Transverse colon (tissue), 4 donors: ENCODE measurements around the gene BTG2.

ENCODE experiments used
- POLR2A ChIP-seq: fragments of 450-650 bp; IDR thresholded peaks from one replicate; pipeline ENCODE4 v1.6.1; 2016; ENCODE audit warnings: antibody characterized with exemption, mild to moderate bottlenecking, moderate library complexity
- POLR2AphosphoS5 ChIP-seq, 3 donors: sonication (generic); formaldehyde crosslinking; IDR thresholded peaks; one replicate each; pipeline ENCODE4 v1.6.1; 2016; ENCODE audit warnings: antibody characterized with exemption in 3 of 3
- TF ChIP-seq, protein P1 (sequence below), 5 experiments: fragments of 200-600 bp in 3 of 5; fragments of 450-650 bp in 2 of 5; sonication (generic) in 3 of 5; IDR thresholded peaks; 1 replicate in 2 of 5; 2 replicates in 3 of 5; pipeline ENCODE4 v1.5.1; 2016 to 2017; ENCODE audit warnings: antibody characterized with exemption in 5 of 5, inconsistent platforms in 3 of 5, mild to moderate bottlenecking in 2 of 5, moderate library complexity in 1 of 5

DNA sequence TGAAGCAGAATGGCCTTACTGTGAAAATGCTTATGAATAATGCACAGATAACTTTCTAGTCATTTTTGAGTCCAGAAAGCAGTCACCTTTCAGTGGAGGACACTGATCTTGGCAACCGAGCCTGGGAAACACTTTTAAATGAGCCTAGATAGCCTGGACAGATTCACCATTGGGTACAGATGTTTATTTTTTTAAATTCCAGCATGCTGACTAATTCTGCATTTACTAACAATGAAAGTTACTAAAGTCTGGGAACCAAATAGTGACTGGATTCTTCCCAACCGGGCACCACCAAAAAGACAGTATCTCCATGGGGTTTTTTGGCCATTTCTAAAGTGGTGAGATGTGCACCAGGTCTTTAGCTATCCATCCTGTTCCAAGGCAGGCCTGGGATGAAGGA, 48.9 kb downstream of the BTG2 start:
- TF ChIP-seq, protein P1, sequence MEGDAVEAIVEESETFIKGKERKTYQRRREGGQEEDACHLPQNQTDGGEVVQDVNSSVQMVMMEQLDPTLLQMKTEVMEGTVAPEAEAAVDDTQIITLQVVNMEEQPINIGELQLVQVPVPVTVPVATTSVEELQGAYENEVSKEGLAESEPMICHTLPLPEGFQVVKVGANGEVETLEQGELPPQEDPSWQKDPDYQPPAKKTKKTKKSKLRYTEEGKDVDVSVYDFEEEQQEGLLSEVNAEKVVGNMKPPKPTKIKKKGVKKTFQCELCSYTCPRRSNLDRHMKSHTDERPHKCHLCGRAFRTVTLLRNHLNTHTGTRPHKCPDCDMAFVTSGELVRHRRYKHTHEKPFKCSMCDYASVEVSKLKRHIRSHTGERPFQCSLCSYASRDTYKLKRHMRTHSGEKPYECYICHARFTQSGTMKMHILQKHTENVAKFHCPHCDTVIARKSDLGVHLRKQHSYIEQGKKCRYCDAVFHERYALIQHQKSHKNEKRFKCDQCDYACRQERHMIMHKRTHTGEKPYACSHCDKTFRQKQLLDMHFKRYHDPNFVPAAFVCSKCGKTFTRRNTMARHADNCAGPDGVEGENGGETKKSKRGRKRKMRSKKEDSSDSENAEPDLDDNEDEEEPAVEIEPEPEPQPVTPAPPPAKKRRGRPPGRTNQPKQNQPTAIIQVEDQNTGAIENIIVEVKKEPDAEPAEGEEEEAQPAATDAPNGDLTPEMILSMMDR (IDR thresholded peaks at IDR 0.05) = no peak
- TF ChIP-seq POLR2AphosphoS5 (IDR thresholded peaks at IDR 0.05) (no peak), POLR2A (no peak)
